Brain microvascular endothelial cell (primary cell): Measurements from ENCODE around the gene SRRT.

ENCODE experiments used
- DNase-seq: peaks from one replicate; pipeline ENCODE4 v3.0.0-alpha.2; 2020
- H3K27ac ChIP-seq: fragments of 250-450 bp; sonication (Bioruptor Pico); 2 replicates; pipeline ENCODE4 v1.5.1; 2020; ENCODE audit warnings: mild to moderate bottlenecking, moderate library complexity
- H3K27me3 ChIP-seq: fragments of 250-450 bp; sonication (Bioruptor Pico); replicated peaks from 2 replicates; pipeline ENCODE4 v1.5.1; 2020; ENCODE audit warnings: mild to moderate bottlenecking
- H3K36me3 ChIP-seq: fragments of 250-450 bp; sonication (Bioruptor Pico); replicated peaks from 2 replicates; pipeline ENCODE4 v1.5.1; 2020; ENCODE audit warnings: mild to moderate bottlenecking
- H3K4me3 ChIP-seq: 2 replicates; pipeline ENCODE4 v1.5.1; 2011; ENCODE audit warnings: low read depth, mild to moderate bottlenecking, control low read depth, low read length, moderate library complexity
- in situ Hi-C: cut with HindIII; loops from 2 replicates; pipeline ENCODE4 v1.10.0; 2017; ENCODE audit warnings: low sequenced_read_pairs, low pct_ligation_motif_present
- TF ChIP-seq, protein P1 (sequence below): IDR thresholded peaks from 2 replicates; pipeline ENCODE4 v1.5.1; 2011; ENCODE audit warnings: low read depth, mild to moderate bottlenecking, moderate library complexity, low read length, control low read depth, inconsistent platforms; ENCODE audit errors: missing control alignments

SRRT gene

DNA sequence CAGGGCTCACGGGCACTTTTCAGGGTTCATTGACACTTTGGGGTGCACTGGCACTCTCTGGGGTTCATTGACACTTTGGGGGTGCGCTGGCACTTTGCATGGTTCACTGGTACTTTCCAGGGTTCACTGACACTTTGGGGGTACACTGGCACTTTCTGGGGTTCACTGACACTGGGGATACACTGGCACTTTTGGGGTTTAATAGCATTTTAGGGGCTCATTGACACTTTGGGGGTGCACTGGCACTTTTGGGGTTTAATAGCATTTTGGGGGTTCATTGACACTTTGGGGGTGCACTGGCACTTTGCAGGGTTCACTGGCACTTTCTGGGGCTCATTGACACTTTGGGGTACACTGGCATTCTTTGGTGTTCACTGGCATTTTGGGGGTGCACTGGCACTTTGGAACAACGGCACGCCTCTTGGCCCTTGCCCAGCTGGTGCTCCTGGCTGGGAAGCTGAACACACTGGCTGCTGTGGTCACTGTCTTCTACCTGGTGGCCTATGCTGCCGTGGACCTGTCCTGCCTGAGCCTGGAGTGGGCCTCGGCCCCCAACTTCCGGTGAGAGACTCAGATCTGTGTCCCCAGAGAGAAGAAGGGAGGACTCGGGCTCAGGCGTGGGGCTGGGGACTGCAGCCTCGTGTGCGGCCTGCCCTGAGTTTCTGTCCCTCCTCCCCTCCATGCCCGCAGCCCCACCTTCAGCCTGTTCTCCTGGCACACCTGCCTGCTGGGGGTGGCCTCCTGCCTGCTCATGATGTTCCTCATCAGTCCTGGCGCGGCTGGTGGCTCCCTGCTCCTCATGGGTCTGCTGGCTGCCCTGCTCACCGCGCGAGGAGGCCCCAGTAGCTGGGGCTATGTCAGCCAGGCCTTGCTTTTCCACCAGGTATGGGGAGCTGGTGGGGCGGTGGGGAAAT lies 13.9 kb upstream of the SRRT start:
- Histone ChIP-seq H3K27ac (no peak overlapping the region), H3K27me3 (no peaks in the 10 kb centered on the region), H3K36me3 (peaks cover 8% of the 10 kb centered on the region), H3K4me3 (no peak overlapping the region)
- DNase-seq = no peak
- TF ChIP-seq, protein P1, sequence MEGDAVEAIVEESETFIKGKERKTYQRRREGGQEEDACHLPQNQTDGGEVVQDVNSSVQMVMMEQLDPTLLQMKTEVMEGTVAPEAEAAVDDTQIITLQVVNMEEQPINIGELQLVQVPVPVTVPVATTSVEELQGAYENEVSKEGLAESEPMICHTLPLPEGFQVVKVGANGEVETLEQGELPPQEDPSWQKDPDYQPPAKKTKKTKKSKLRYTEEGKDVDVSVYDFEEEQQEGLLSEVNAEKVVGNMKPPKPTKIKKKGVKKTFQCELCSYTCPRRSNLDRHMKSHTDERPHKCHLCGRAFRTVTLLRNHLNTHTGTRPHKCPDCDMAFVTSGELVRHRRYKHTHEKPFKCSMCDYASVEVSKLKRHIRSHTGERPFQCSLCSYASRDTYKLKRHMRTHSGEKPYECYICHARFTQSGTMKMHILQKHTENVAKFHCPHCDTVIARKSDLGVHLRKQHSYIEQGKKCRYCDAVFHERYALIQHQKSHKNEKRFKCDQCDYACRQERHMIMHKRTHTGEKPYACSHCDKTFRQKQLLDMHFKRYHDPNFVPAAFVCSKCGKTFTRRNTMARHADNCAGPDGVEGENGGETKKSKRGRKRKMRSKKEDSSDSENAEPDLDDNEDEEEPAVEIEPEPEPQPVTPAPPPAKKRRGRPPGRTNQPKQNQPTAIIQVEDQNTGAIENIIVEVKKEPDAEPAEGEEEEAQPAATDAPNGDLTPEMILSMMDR = no peak
- in situ Hi-C loops = no loop called here

DNA sequence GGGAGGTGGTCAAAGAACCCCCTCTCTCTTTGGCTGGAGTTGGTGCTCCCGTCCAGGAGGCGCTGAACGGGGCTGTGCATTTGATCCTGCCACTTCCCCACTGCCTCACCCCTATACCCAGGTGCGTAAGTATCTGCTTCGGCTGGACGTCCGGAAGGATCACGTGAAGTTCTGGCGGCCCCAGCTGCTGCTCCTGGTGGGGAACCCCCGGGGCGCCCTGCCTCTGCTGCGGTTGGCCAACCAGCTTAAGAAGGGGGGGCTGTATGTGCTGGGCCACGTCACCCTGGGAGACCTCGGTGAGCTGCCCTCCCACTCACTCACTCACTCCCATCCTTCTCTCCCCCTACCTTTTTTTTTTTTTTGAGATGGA lies 13.3 kb upstream of the SRRT start:
- TF ChIP-seq, protein P1 = no peak
- H3K27ac ChIP-seq = no peak overlapping the region
- peaks cover 8% of the 10 kb centered on the region for H3K36me3 ChIP-seq
- no peak for DNase-seq
- no peak overlapping the region for H3K4me3 ChIP-seq
- no peaks in the 10 kb centered on the region for H3K27me3 ChIP-seq
- in situ Hi-C loops = no loop called here

DNA sequence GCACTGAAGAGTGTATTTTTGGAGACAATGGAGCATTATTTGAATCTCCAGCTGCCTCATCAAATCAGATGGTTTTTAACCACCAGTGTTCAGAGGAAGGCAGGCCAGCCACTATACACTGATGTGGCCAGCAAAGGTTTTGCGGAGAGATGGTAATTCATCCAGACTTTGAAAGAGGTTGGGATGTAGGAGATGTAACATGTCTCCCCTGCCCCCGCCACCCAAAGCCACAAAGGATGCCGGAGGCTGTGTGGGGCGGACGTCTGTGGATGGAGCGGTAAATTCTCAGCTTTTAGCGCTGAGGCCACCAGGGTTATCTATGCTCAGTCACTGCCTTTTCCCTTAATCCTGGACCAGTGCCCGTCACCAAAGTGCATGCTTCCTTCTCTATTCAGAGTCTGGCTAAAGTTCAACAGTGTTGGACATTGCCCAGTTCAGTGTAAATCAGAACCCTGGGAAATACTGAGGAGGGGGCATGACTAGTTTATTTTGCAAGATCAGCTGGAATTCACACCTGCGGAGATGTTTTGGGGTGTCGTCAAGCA lies 11.4 kb upstream of the SRRT start:
- in situ Hi-C loops = no loop called here
- TF ChIP-seq, protein P1 = no peak
- no peak overlapping the region for H3K4me3 ChIP-seq
- H3K36me3 ChIP-seq = peaks cover 8% of the 10 kb centered on the region
- H3K27me3 ChIP-seq = no peaks in the 10 kb centered on the region
- no peak for DNase-seq
- no peak overlapping the region for H3K27ac ChIP-seq

DNA sequence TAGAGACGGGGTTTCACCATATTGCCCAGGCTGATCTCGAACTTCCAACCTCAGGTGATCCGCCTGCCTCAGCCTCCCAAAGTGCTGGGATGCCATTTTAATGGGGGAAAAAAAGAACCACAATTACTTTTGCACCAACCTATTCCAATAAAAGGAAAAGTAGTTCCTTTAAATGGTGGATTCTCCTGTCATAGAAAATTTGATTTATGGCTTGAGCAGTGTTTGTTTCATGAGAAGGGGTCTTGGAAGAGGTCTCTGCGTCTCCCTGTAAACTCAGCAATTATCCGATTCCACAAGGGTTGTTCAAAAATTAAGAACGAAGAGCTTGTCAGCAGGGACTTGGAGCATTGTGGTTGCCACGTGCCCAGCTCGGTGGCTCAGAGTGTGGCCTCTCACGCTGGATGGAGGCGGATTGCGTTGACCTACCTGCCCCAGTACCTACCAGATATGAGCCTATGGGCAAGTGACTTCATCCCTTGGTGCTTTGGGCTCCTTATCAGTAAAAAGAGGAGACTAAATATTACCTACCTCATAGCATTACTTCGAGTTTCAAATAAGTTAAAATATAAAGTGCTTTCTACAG lies 10.5 kb upstream of the SRRT start:
- in situ Hi-C loops = no loop called here
- no peak for DNase-seq
- TF ChIP-seq, protein P1 = no peak
- H3K36me3 ChIP-seq = peaks cover 11% of the 10 kb centered on the region
- H3K27me3 ChIP-seq = no peaks in the 10 kb centered on the region
- H3K4me3 ChIP-seq = no peak overlapping the region
- H3K27ac ChIP-seq = no peak overlapping the region

DNA sequence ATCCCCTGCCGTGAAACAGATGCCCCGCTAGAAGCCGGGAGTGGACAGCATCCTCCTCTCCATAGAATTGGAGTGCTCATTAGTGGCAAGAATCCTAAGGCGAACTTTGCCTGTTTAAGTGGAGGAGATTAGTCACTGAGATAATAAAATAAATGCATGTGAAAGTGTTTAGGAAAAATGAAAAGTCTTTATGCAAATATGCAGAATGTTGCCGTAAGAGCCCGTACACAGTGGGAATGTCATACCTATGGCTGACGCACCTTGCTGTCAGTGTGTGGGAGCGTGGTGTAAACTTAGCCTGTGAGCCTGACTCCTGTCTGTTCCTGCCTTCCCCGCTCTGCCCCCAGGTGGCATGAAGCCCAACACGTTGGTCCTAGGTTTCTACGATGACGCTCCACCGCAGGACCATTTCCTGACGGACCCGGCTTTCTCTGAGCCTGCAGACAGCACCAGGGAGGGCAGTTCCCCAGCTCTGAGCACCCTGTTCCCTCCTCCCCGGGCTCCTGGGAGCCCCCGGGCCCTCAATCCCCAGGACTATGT lies 9.5 kb upstream of the SRRT start:
- DNase-seq = no peak
- TF ChIP-seq, protein P1 = no peak
- in situ Hi-C loops = no loop called here
- Histone ChIP-seq H3K4me3 (no peak overlapping the region), H3K36me3 (peaks cover 14% of the 10 kb centered on the region), H3K27me3 (no peaks in the 10 kb centered on the region), H3K27ac (no peak overlapping the region)
